Measurements from ENCODE around the gene POU4F1. TPM values are rescaled to one million over a fixed set of nuclear protein-coding genes. Genes with fewer than 3 reads are reported as not detected.

Gene POU4F1
- total RNA-seq, 1 donor from 2014 or later, result 1.6 TPM

DNA sequence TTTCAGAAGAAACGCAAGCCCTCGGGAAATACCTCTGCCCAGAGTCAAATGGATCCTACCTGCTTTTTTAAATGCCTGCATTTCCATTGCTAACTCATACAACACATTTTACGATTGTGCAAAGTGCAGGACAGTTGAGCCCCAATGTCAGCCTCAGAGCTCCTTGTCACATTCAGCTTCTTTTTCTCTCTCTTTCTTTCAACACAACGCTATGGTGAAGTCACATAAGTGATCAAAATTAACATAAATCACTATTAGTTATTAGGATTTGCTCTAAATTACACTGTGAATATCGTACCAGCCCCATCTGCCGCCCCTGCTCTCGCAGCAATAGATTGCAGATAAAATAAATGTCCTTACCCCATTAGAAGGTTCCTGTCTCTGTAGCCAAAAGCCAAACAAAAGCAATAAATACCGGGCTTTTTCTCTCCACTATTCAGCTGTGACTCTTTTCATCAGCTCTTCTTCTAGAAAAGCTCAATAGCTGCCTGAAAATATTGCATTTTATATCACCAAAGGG, 8.8 kb downstream of the POU4F1 start:
- Histone ChIP-seq H3K9ac (no peak overlapping the region), H3K79me2 (ENCODE audit: low read depth) (no peaks in the 10 kb centered on the region), H3K4me1 (peaks cover 21% of the 10 kb centered on the region), H3K36me3 (no peaks in the 10 kb centered on the region), H2AFZ (replicated peaks) (no peak overlapping the region), H3K9me3 (ENCODE audit: low read depth) (no peaks in the 10 kb centered on the region), H3K4me2 (peak overlapping the region; percentile 64), H3K27ac (no peak overlapping the region), H3K4me3 (no peak overlapping the region), H4K20me1 (ENCODE audit: low read depth) (peaks cover 77% of the 10 kb centered on the region), H3F3A (ENCODE audit: low read depth) (peaks cover 35% of the 10 kb centered on the region), H3K27me3 (peaks cover 100% of the 10 kb centered on the region)
- peaks cover 78% of the 10 kb centered on the region for H3K27me3 Mint-ChIP-seq (ENCODE audit: insufficient read depth, low read depth)
- peaks cover under 1% of the 10 kb centered on the region for H3K9me3 Mint-ChIP-seq
- no peak overlapping the region for H3K27ac Mint-ChIP-seq
- TF ChIP-seq EZH2 (IDR thresholded peaks at IDR 0.05), result no peak
- no peak for TF ChIP-seq EZH2phosphoT487 (IDR thresholded peaks at IDR 0.05)
- TF ChIP-seq, protein P1, sequence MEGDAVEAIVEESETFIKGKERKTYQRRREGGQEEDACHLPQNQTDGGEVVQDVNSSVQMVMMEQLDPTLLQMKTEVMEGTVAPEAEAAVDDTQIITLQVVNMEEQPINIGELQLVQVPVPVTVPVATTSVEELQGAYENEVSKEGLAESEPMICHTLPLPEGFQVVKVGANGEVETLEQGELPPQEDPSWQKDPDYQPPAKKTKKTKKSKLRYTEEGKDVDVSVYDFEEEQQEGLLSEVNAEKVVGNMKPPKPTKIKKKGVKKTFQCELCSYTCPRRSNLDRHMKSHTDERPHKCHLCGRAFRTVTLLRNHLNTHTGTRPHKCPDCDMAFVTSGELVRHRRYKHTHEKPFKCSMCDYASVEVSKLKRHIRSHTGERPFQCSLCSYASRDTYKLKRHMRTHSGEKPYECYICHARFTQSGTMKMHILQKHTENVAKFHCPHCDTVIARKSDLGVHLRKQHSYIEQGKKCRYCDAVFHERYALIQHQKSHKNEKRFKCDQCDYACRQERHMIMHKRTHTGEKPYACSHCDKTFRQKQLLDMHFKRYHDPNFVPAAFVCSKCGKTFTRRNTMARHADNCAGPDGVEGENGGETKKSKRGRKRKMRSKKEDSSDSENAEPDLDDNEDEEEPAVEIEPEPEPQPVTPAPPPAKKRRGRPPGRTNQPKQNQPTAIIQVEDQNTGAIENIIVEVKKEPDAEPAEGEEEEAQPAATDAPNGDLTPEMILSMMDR (IDR thresholded peaks at IDR 0.05), result no peak
- H3K4me1 Mint-ChIP-seq, result peaks cover 22% of the 10 kb centered on the region
- H3K36me3 Mint-ChIP-seq, result no peaks in the 10 kb centered on the region
- no peak overlapping the region for H3K4me3 Mint-ChIP-seq
- DNase-seq (ENCODE audit: low spot score), result no peak

DNA sequence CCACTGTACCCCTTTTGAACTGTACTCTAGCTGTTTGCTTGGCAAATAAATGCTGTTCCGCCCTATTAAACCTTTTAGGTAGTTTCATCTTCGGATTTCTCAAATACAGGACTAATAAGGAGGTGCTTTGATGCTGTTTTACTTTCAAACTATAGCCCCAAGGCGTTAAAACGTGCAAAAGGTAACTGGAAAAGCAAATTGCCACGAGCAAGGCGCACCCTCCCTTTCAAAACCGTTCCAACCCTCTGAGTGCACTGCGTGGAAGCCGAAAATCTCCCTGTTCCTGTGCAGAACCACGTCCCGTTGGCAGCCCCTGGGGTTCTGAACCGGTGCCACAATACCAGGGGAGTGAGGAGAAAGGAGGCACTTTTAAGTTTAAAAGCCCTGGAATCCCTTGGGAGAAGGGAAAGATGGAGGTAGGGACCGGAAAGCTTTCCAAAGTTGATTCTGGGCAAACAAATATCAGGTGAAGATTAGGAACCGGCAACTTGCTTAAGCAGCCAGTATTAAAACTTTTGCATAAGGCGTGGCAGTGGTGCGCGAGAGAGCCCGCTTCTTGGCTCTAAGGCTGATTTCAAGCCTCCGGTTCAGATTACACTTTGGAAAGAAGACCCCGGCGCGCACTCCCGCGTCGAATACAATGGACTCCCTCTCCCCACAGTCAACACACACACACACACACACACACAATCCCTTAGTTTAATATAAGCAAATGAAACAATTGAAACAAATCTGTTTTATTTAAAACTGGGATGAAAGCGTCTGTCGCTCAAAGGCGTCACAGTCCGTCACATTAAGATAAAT, 9.5 kb downstream of the POU4F1 start:
- Histone ChIP-seq H3K4me3 (peak overlapping the region; percentile 31), H3K9me3 (ENCODE audit: low read depth) (no peaks in the 10 kb centered on the region), H3K4me2 (peak overlapping the region; percentile 64), H4K20me1 (ENCODE audit: low read depth) (peaks cover 73% of the 10 kb centered on the region), H3K9ac (no peak overlapping the region), H3K36me3 (no peaks in the 10 kb centered on the region), H3K27ac (no peak overlapping the region), H3K27me3 (peaks cover 100% of the 10 kb centered on the region), H2AFZ (replicated peaks) (no peak overlapping the region), H3K4me1 (peaks cover 21% of the 10 kb centered on the region), H3F3A (ENCODE audit: low read depth) (peaks cover 35% of the 10 kb centered on the region), H3K79me2 (ENCODE audit: low read depth) (no peaks in the 10 kb centered on the region)
- H3K9me3 Mint-ChIP-seq, result peaks cover 2% of the 10 kb centered on the region
- H3K36me3 Mint-ChIP-seq, result no peaks in the 10 kb centered on the region
- no peak overlapping the region for H3K4me3 Mint-ChIP-seq
- TF ChIP-seq, protein P1 (IDR thresholded peaks at IDR 0.05), result no peak
- peak; percentile 57 for TF ChIP-seq EZH2 (IDR thresholded peaks at IDR 0.05)
- TF ChIP-seq EZH2phosphoT487 (IDR thresholded peaks at IDR 0.05), result peak; percentile 77
- peaks cover 79% of the 10 kb centered on the region for H3K27me3 Mint-ChIP-seq (ENCODE audit: insufficient read depth, low read depth)
- DNase-seq (ENCODE audit: low spot score), result peak; percentile 85
- H3K27ac Mint-ChIP-seq, result no peak overlapping the region
- peaks cover 22% of the 10 kb centered on the region for H3K4me1 Mint-ChIP-seq

DNA sequence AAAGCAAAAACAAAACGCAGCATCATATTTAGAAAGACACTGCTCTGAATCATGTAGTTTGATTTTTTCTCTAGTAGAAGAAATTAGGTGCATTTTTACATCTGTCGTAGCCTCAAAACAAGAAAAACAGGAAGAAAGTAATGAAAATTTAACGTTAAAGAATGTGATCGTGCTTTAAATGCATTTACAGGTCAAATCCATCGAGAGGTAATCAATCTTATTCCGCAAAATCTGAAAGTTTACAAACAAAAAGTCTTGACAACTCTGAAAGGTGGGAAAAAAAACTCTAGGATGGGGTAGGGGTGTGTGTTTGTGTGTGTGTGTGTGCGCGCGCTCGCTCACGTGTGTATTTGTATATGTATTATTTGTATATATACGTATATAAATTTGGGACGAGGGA, 10.2 kb downstream of the POU4F1 start:
- Histone ChIP-seq H3K79me2 (ENCODE audit: low read depth) (no peaks in the 10 kb centered on the region), H3K27me3 (peaks cover 100% of the 10 kb centered on the region), H3K27ac (no peak overlapping the region), H3K4me3 (no peak overlapping the region), H3K9ac (no peak overlapping the region), H3K4me1 (peaks cover 21% of the 10 kb centered on the region), H3K9me3 (ENCODE audit: low read depth) (no peaks in the 10 kb centered on the region), H3K4me2 (no peak overlapping the region), H2AFZ (replicated peaks) (no peak overlapping the region), H3F3A (ENCODE audit: low read depth) (peaks cover 35% of the 10 kb centered on the region), H4K20me1 (ENCODE audit: low read depth) (peaks cover 66% of the 10 kb centered on the region), H3K36me3 (no peaks in the 10 kb centered on the region)
- Mint-ChIP-seq H3K36me3 (no peaks in the 10 kb centered on the region), H3K27me3 (ENCODE audit: insufficient read depth, low read depth) (peaks cover 78% of the 10 kb centered on the region), H3K4me1 (peaks cover 22% of the 10 kb centered on the region), H3K4me3 (no peak overlapping the region), H3K9me3 (peaks cover 5% of the 10 kb centered on the region), H3K27ac (no peak overlapping the region)
- no peak for DNase-seq (ENCODE audit: low spot score)
- TF ChIP-seq EZH2phosphoT487 (IDR thresholded peaks at IDR 0.05) (peak; percentile 58), EZH2 (IDR thresholded peaks at IDR 0.05) (peak; percentile 26)
- TF ChIP-seq, protein P1 (IDR thresholded peaks at IDR 0.05), result no peak
